H9 (cell line): ENCODE data around the gene DRGX. TPM values are rescaled to one million over a fixed set of nuclear protein-coding genes. Genes with fewer than 3 reads are reported as not detected.

ENCODE experiments used
- DNase-seq: peaks from one replicate; pipeline ENCODE4 v3.0.0-alpha.2; 2017
- H2AFZ ChIP-seq: one replicate; pipeline ENCODE4 v1.6.1; 2013; ENCODE audit warnings: mild to moderate bottlenecking, low read length, control low read depth, moderate library complexity
- H2AK5ac ChIP-seq: 2 replicates; pipeline ENCODE4 v1.6.1; 2013; ENCODE audit warnings: low read length, control low read depth, mixed read lengths; ENCODE audit not compliant: insufficient read length
- H2BK120ac ChIP-seq: one replicate; pipeline ENCODE4 v1.6.1; 2013; ENCODE audit warnings: low read depth, mild to moderate bottlenecking, low read length, control low read depth, inconsistent platforms; ENCODE audit not compliant: poor library complexity, severe bottlenecking
- H2BK12ac ChIP-seq: 2 replicates; pipeline ENCODE4 v1.6.1; 2013; ENCODE audit warnings: low read length, control low read depth, mixed read lengths, low read depth; ENCODE audit not compliant: insufficient read length
- H2BK15ac ChIP-seq: 2 replicates; pipeline ENCODE4 v1.6.1; 2013; ENCODE audit warnings: low read depth, low read length, control low read depth
- H2BK20ac ChIP-seq: one replicate; pipeline ENCODE4 v1.6.1; 2013; ENCODE audit warnings: low read depth, mild to moderate bottlenecking, low read length, control low read depth, inconsistent platforms; ENCODE audit not compliant: poor library complexity, severe bottlenecking
- H2BK5ac ChIP-seq: 2 replicates; pipeline ENCODE4 v1.6.1; 2013; ENCODE audit warnings: low read length, control low read depth, mixed read lengths; ENCODE audit not compliant: insufficient read length
- H3K14ac ChIP-seq: 2 replicates; pipeline ENCODE4 v1.6.1; 2013; ENCODE audit warnings: low read length, control low read depth; ENCODE audit not compliant: insufficient read depth
- H3K18ac ChIP-seq: 2 replicates; pipeline ENCODE4 v1.6.1; 2013; ENCODE audit warnings: low read depth, mild to moderate bottlenecking, mixed read lengths, low read length, control low read depth; ENCODE audit not compliant: insufficient read length
- H3K23ac ChIP-seq: 2 replicates; pipeline ENCODE4 v1.6.1; 2013; ENCODE audit warnings: low read length, control low read depth, mixed read lengths, low read depth; ENCODE audit not compliant: insufficient read length
- H3K23me2 ChIP-seq: 2 replicates; pipeline ENCODE4 v1.6.1; 2013; ENCODE audit warnings: low read depth, mild to moderate bottlenecking, mixed read lengths, low read length, control low read depth; ENCODE audit not compliant: insufficient read length, poor library complexity, severe bottlenecking
- H3K27ac ChIP-seq: 2 replicates; pipeline ENCODE4 v1.5.1; 2013; ENCODE audit warnings: low read length, control low read depth, mixed read lengths, low read depth; ENCODE audit not compliant: insufficient read length
- H3K27me3 ChIP-seq: 2 replicates; pipeline ENCODE4 v1.6.1; 2013; ENCODE audit warnings: low read length, control low read depth, inconsistent platforms; ENCODE audit not compliant: insufficient read depth
- H3K4ac ChIP-seq: 2 replicates; pipeline ENCODE4 v1.6.1; 2013; ENCODE audit warnings: low read depth, mild to moderate bottlenecking, control low read depth, inconsistent platforms, low read length, moderate library complexity
- H3K4me1 ChIP-seq: 2 replicates; pipeline ENCODE4 v1.6.1; 2013; ENCODE audit warnings: low read length, control low read depth, inconsistent platforms; ENCODE audit not compliant: insufficient read depth
- H3K4me2 ChIP-seq: 2 replicates; pipeline ENCODE4 v1.6.1; 2013; ENCODE audit warnings: low read length, control low read depth, mixed read lengths; ENCODE audit not compliant: insufficient read length, insufficient read depth
- H3K56ac ChIP-seq: 2 replicates; pipeline ENCODE4 v1.6.1; 2013; ENCODE audit warnings: low read depth, mild to moderate bottlenecking, mixed read lengths, low read length, control low read depth; ENCODE audit not compliant: insufficient read length
- H3K79me1 ChIP-seq: 2 replicates; pipeline ENCODE4 v1.6.1; 2013; ENCODE audit warnings: low read depth, mild to moderate bottlenecking, moderate library complexity, low read length, control low read depth, inconsistent platforms; ENCODE audit not compliant: insufficient read depth, poor library complexity, severe bottlenecking
- H3K79me2 ChIP-seq: 2 replicates; pipeline ENCODE4 v1.6.1; 2013; ENCODE audit warnings: low read length, control low read depth, inconsistent platforms; ENCODE audit not compliant: insufficient read depth
- H3K9ac ChIP-seq: 2 replicates; pipeline ENCODE4 v1.6.1; 2013; ENCODE audit warnings: low read length, control low read depth, mixed read lengths; ENCODE audit not compliant: insufficient read length; ENCODE audit errors: extremely low read depth
- H3K9me3 ChIP-seq: one replicate; pipeline ENCODE4 v1.6.1; 2013; ENCODE audit warnings: low read depth, low read length, inconsistent platforms; ENCODE audit not compliant: control insufficient read depth
- H3T11ph ChIP-seq: one replicate; pipeline ENCODE4 v1.6.1; 2013; ENCODE audit warnings: mild to moderate bottlenecking, low read length, control low read depth, inconsistent platforms
- H4K20me1 ChIP-seq: one replicate; pipeline ENCODE4 v1.6.1; 2013; ENCODE audit not compliant: control insufficient read depth, insufficient read length, insufficient read depth
- H4K5ac ChIP-seq: 2 replicates; pipeline ENCODE4 v1.6.1; 2013; ENCODE audit warnings: low read depth, mild to moderate bottlenecking, mixed read lengths, low read length, control low read depth; ENCODE audit not compliant: insufficient read length
- H4K8ac ChIP-seq: replicated peaks from 2 replicates; pipeline ENCODE4 v1.6.1; 2013; ENCODE audit warnings: low read length, control low read depth, mixed read lengths, low read depth; ENCODE audit not compliant: insufficient read length
- H4K91ac ChIP-seq: 2 replicates; pipeline ENCODE4 v1.6.1; 2013; ENCODE audit warnings: low read depth, mild to moderate bottlenecking, moderate library complexity, mixed read lengths, low read length, control low read depth; ENCODE audit not compliant: insufficient read length
- H3K27ac Mint-ChIP-seq, 3 experiments: 2 replicates in 2 of 3; 3 replicates in 1 of 3; pipeline ENCODE4 v1.8.0; 2020 to 2021; ENCODE audit warnings: mixed read lengths in 3 of 3, mild to moderate bottlenecking in 1 of 3, moderate library complexity in 1 of 3
- H3K27me3 Mint-ChIP-seq: 2 replicates; pipeline ENCODE4 v1.8.0; 2021; ENCODE audit warnings: low read depth, mild to moderate bottlenecking, moderate library complexity, mixed read lengths
- H3K36me3 Mint-ChIP-seq, 3 experiments: 2 replicates in 2 of 3; 3 replicates in 1 of 3; pipeline ENCODE4 v1.8.0; 2020 to 2021; ENCODE audit warnings: low read depth in 3 of 3, mixed read lengths in 3 of 3; ENCODE audit not compliant: insufficient read depth in 1 of 3
- H3K4me1 Mint-ChIP-seq, 2 experiments: 2 replicates each; pipeline ENCODE4 v1.8.0; 2020; ENCODE audit warnings: mixed read lengths in 2 of 2
- H3K4me3 Mint-ChIP-seq, 2 experiments: 2 replicates in 1 of 2; 3 replicates in 1 of 2; pipeline ENCODE4 v1.8.0; 2020 to 2021; ENCODE audit warnings: mild to moderate bottlenecking in 2 of 2, mixed read lengths in 2 of 2, moderate library complexity in 1 of 2
- H3K9me3 Mint-ChIP-seq, 2 experiments: 2 replicates in 1 of 2; 3 replicates in 1 of 2; pipeline ENCODE4 v1.8.0; 2020; ENCODE audit warnings: mild to moderate bottlenecking in 2 of 2, mixed read lengths in 2 of 2, moderate library complexity in 1 of 2
- WGBS: extraction: QIAGEN DNeasy Blood & Tissue Kit; methylation state at CpG from one replicate; pipeline ENCODE4 v1.1.7; 2013; ENCODE audit warnings: missing lambda C conversion rate, low lambda C conversion rate, mixed read lengths; ENCODE audit not compliant: insufficient read length; ENCODE audit errors: extremely low coverage; 5-methylcytosine and 5-hydroxymethylcytosine counted together
- total RNA-seq: library from RNA; stranded (reverse); gene quantifications from 2 replicates; pipeline ENCODE4 v1.2.1, GENCODE V29; 2021
- TF ChIP-seq, protein P1 (sequence below): fragments of 200-600 bp; sonication (generic); conservative IDR thresholded peaks from 3 replicates; pipeline ENCODE4 v1.8.0; 2021; ENCODE audit warnings: antibody characterized with exemption, mild to moderate bottlenecking

Gene DRGX
- total RNA-seq, 1 experiment from 2014 or later: not detected

DNA sequence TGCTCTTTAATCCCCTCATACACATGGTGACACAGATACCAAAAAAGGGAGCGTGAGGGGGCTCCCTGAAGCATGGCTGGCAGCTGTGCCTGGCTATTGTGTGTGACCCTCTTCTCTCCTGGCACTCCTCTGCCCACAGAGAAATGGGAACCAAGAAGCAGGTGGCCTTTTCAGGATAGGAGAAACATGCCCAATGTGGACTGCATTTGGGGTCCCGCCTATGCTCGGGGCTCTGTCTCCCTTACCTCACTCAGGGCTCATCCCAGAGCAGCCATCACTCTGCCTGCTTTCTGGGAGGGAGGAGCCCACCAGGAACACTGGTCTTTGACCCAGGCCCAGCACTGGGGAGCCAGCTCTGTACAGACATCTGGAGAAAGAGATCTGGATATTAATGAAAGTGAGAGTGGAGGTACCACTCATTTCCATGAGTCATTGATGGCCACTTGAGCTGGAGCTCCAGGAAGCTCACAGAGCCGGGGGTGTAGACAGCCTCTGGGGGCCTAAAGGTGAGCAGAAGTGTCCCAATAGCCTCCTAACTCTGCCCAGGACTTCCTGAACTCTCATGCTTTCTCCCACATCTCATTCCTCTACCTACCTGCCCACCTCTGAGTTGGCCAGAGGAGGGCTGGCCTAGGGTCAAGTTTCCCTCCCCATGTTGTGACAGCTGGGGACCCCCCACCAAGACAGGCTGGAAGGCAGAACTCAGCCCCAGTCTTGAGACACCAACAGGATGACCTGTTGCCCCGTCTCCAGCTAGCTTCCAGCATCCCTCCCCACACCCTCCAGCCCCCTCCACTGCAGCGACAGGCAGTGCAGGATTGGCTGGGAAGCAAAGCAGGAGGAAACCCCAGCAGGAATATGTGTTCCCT is 42.6 kb downstream of the DRGX start:
- Histone ChIP-seq H4K5ac (no peak overlapping the region), H2AFZ (no peak overlapping the region), H3K27ac (no peak overlapping the region), H3K9ac (no peak overlapping the region), H3K23ac (no peak overlapping the region), H3K9me3 (no peaks in the 10 kb centered on the region), H4K8ac (no peak overlapping the region), H2AK5ac (no peak overlapping the region), H3K23me2 (no peaks in the 10 kb centered on the region), H2BK20ac (no peak overlapping the region), H3K4me2 (no peak overlapping the region), H3K56ac (no peak overlapping the region), H4K91ac (no peak overlapping the region), H2BK12ac (no peak overlapping the region), H3K79me2 (no peaks in the 10 kb centered on the region), H3K79me1 (no peaks in the 10 kb centered on the region), H3K18ac (no peak overlapping the region), H2BK120ac (no peak overlapping the region), H3K4ac (no peak overlapping the region), H3K4me1 (no peaks in the 10 kb centered on the region), H3K14ac (no peak overlapping the region; the same call in 1 of the 2 replicates), H2BK5ac (no peak overlapping the region), H4K20me1 (no peaks in the 10 kb centered on the region), H3T11ph (no peak overlapping the region), H3K27me3 (no peaks in the 10 kb centered on the region), H2BK15ac (no peak overlapping the region)
- H3K9me3 Mint-ChIP-seq: peaks cover 0 to 2% of the 10 kb centered on the region in 2 experiments; a peak in 2 of 5 replicates
- no peaks in the 10 kb centered on the region for H3K4me1 Mint-ChIP-seq
- TF ChIP-seq, protein P1, sequence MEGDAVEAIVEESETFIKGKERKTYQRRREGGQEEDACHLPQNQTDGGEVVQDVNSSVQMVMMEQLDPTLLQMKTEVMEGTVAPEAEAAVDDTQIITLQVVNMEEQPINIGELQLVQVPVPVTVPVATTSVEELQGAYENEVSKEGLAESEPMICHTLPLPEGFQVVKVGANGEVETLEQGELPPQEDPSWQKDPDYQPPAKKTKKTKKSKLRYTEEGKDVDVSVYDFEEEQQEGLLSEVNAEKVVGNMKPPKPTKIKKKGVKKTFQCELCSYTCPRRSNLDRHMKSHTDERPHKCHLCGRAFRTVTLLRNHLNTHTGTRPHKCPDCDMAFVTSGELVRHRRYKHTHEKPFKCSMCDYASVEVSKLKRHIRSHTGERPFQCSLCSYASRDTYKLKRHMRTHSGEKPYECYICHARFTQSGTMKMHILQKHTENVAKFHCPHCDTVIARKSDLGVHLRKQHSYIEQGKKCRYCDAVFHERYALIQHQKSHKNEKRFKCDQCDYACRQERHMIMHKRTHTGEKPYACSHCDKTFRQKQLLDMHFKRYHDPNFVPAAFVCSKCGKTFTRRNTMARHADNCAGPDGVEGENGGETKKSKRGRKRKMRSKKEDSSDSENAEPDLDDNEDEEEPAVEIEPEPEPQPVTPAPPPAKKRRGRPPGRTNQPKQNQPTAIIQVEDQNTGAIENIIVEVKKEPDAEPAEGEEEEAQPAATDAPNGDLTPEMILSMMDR: no peak
- no peak overlapping the region for H3K27ac Mint-ChIP-seq
- H3K36me3 Mint-ChIP-seq: no peaks in the 10 kb centered on the region; a peak in 2 of 7 replicates
- WGBS: no CpG with 5 or more reads among the region's 6 CpGs
- no peaks in the 10 kb centered on the region; the same call in 1 of the 2 replicates for H3K27me3 Mint-ChIP-seq
- H3K4me3 Mint-ChIP-seq: no peak overlapping the region
- DNase-seq: no peak
